MCF 10A (cell line): ENCODE results near the gene HECTD1. TPM values are rescaled to one million over a fixed set of nuclear protein-coding genes. Genes with fewer than 3 reads are reported as not detected.
"Not testable (repeated sequence)": the region's sequence is repeated elsewhere in the genome, so short reads cannot be mapped to it uniquely, and the experiment has no call there.

Source experiments
- BruUV-seq: library from RNA; stranded (reverse); fragments of 400-500 nt; replicated peaks from 2 replicates; lab custom pipeline; 2021; lab: Mats Ljungman, UMichigan
- CTCF ChIA-PET: fragments of 300-600 bp; sonication (Branson Sonifier 250); formaldehyde crosslinking; extraction: SDS; loops from one replicate; lab custom pipeline; 2021; ENCODE audit warnings: antibody characterized with exemption, inconsistent platforms; lab: Yijun Ruan, JAX
- POLR2A ChIA-PET: fragments of 300-600, 350-650 bp; sonication (Branson Sonifier 250); formaldehyde crosslinking; extraction: SDS; loops from one replicate; lab custom pipeline; 2020; ENCODE audit warnings: antibody characterized with exemption, inconsistent platforms; lab: Yijun Ruan, JAX
- DNase-seq: peaks from one replicate; pipeline ENCODE4 v3.0.0-alpha.2; 2018; ENCODE audit not compliant: unreplicated experiment
- H3K27ac Mint-ChIP-seq: one replicate; pipeline ENCODE4 v1.8.0; 2022; ENCODE audit warnings: mild to moderate bottlenecking, low read depth, mixed read lengths; ENCODE audit not compliant: unreplicated experiment
- H3K27me3 Mint-ChIP-seq: one replicate; pipeline ENCODE4 v1.8.0; 2022; ENCODE audit warnings: mixed read lengths; ENCODE audit not compliant: insufficient read depth, unreplicated experiment
- H3K36me3 Mint-ChIP-seq: one replicate; pipeline ENCODE4 v1.8.0; 2022; ENCODE audit warnings: mild to moderate bottlenecking, moderate library complexity, mixed read lengths; ENCODE audit not compliant: insufficient read depth, unreplicated experiment
- H3K4me1 Mint-ChIP-seq: one replicate; pipeline ENCODE4 v1.8.0; 2022; ENCODE audit warnings: mixed read lengths; ENCODE audit not compliant: insufficient read depth, unreplicated experiment
- H3K4me3 Mint-ChIP-seq: one replicate; pipeline ENCODE4 v1.8.0; 2022; ENCODE audit warnings: mild to moderate bottlenecking, moderate library complexity, mixed read lengths; ENCODE audit not compliant: unreplicated experiment
- H3K9me3 Mint-ChIP-seq: one replicate; pipeline ENCODE4 v1.8.0; 2022; ENCODE audit warnings: mixed read lengths; ENCODE audit not compliant: unreplicated experiment
- intact Hi-C: fragments of 100-400 bp; cut with micrococcal nuclease; formaldehyde crosslinking; loops from 2 replicates; pipeline ENCODE4 v1.14.1; 2022
- total RNA-seq: library from RNA; stranded (reverse); gene quantifications from 2 replicates; pipeline ENCODE4 v1.2.3, GENCODE V29; 2022
- TF ChIP-seq, protein P1 (sequence below): fragments of 200-600 bp; IDR thresholded peaks from one replicate; pipeline ENCODE4 v1.8.0; 2022; ENCODE audit warnings: antibody characterized with exemption, mild to moderate bottlenecking; ENCODE audit not compliant: unreplicated experiment

HECTD1 gene
- total RNA-seq, 1 experiment from 2014 or later, result 122 TPM

DNA sequence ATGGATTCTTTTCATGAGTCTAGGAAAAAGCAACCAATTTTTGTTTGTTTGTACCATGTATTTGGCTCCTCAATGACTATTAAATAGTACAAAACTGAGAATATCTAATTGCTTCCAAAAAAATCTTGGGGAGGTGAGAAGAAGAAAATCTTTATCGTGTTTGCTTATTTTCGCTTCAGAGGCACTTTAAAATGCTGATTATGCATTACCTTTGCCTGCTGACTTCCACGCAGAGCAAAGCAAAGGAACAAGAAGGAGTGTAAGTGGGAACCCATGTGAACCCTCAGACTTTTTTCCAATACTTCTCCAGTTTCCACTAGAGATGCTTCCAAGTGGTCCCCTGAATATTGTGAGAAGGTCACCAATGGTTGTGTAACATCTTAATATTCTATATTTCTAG lies 138.2 kb downstream of the HECTD1 start:
- ChIA-PET POLR2A (no interaction called here), CTCF (interaction anchor here (0.6 kb wide), 1 partner anchor 20 kb away, joined by 4 read pairs; no protein-coding TSS in a partner anchor)
- H3K4me3 Mint-ChIP-seq, result no peak overlapping the region
- no TSS peak for BruUV-seq
- TF ChIP-seq, protein P1, sequence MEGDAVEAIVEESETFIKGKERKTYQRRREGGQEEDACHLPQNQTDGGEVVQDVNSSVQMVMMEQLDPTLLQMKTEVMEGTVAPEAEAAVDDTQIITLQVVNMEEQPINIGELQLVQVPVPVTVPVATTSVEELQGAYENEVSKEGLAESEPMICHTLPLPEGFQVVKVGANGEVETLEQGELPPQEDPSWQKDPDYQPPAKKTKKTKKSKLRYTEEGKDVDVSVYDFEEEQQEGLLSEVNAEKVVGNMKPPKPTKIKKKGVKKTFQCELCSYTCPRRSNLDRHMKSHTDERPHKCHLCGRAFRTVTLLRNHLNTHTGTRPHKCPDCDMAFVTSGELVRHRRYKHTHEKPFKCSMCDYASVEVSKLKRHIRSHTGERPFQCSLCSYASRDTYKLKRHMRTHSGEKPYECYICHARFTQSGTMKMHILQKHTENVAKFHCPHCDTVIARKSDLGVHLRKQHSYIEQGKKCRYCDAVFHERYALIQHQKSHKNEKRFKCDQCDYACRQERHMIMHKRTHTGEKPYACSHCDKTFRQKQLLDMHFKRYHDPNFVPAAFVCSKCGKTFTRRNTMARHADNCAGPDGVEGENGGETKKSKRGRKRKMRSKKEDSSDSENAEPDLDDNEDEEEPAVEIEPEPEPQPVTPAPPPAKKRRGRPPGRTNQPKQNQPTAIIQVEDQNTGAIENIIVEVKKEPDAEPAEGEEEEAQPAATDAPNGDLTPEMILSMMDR, result no peak
- no peaks in the 10 kb centered on the region for H3K4me1 Mint-ChIP-seq
- peaks cover 11% of the 10 kb centered on the region for H3K36me3 Mint-ChIP-seq
- no peaks in the 10 kb centered on the region for H3K9me3 Mint-ChIP-seq
- intact Hi-C loops, result no loop called here
- no peak overlapping the region for H3K27ac Mint-ChIP-seq
- no peaks in the 10 kb centered on the region for H3K27me3 Mint-ChIP-seq
- no peak for DNase-seq

DNA sequence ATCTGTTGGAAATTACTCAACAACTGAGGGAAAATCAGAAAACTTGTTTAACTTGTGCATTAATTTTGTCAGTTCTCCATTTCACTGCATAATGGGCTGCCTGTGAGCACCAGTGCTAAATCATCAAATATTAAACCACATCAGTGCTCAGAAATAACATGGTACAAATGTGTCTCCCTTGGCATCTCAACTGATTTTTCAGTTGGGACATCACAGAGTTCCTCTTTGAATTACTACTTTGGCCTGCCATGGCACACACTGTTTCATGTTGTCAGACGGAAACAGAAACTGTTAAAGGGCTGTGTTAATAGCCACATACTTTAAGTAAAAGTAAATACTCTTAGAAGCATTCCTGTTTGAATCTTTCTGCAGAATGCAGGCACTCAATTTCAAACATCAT lies 139.4 kb downstream of the HECTD1 start:
- BruUV-seq, result no TSS peak

DNA sequence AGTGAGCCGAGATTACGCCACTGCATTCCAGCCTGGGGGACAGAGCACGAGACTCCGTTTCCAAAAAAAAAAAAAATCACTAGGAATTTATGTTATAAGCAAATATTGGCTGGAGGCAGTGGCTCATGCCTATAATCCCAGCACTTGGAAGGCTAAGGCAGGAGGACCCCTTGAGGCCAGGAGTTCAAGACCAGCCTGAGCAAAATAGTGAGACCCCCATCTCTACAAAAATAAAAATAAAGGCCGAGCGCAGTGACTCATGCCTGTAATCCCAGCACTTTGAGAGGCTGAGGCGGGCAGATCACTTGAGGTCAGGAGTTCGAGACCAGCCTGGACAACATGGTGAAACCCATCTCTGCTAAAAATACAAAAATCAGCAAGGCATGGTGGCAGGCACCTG lies 144.7 kb downstream of the HECTD1 start:
- intact Hi-C loops, H3K27me3 Mint-ChIP-seq, BruUV-seq, H3K9me3 Mint-ChIP-seq, POLR2A ChIA-PET, DNase-seq, H3K36me3 Mint-ChIP-seq, H3K4me3 Mint-ChIP-seq, H3K27ac Mint-ChIP-seq: not testable (repeated sequence)
- H3K4me1 Mint-ChIP-seq, result peaks cover 18% of the 10 kb centered on the region
- CTCF ChIA-PET, result interaction anchor here (0.7 kb wide), 1 partner anchor 70 kb away, joined by 3 read pairs; no protein-coding TSS in a partner anchor

More for the DNA sequence above, 139.4 kb downstream of the HECTD1 start:
- intact Hi-C loops, result no loop called here
- DNase-seq, result no peak
- Mint-ChIP-seq H3K36me3 (peaks cover 11% of the 10 kb centered on the region), H3K9me3 (no peaks in the 10 kb centered on the region), H3K27ac (no peak overlapping the region), H3K27me3 (no peaks in the 10 kb centered on the region), H3K4me3 (no peak overlapping the region), H3K4me1 (no peaks in the 10 kb centered on the region)
- POLR2A ChIA-PET, result interaction anchor here (0.6 to 0.9 kb wide), 2 partner anchors 12 to 1274 kb away, joined by 3 to 4 read pairs; no protein-coding TSS in a partner anchor
- TF ChIP-seq, protein P1, result no peak
- CTCF ChIA-PET, result interaction anchor here (0.7 to 1.4 kb wide), 4 partner anchors 12 to 88 kb away, joined by 3 to 4 read pairs (median 4); no protein-coding TSS in a partner anchor

DNA sequence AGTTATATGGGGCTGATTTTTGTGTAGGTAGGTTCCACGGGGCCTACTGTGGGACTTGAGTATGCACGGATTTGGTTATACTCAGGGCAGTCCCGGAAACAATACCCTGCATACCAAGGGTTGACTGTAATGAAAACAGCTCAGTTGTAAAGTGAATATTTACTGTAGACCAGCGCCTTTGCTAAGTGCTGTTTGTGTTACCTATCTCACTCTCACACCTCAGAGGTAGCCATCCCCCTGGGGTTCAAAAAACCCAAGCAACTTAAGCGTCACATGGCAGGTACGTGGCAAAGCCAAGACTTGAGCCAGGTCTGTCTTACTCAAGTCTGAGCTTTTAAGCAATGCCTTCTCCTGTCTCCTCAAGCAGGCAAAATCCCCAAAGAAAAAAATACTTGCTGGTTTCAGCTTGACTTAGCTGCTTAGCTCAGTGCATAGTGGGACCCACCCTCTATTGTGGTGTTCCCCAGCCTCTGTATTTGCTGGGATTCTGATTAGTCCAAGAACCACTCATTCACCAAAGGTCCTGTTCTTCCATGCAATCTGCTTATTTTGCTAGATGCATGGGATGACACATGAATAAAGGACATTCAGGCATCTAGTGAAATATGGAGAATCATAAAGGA lies 147.2 kb downstream of the HECTD1 start:
- Mint-ChIP-seq H3K36me3 (peaks cover 4% of the 10 kb centered on the region), H3K27ac (peak overlapping the region; percentile 39)

More for the DNA sequence above, 147.2 kb downstream of the HECTD1 start:
- Mint-ChIP-seq H3K4me3 (no peak overlapping the region), H3K27me3 (no peaks in the 10 kb centered on the region), H3K4me1 (peaks cover 26% of the 10 kb centered on the region), H3K9me3 (no peaks in the 10 kb centered on the region)
- DNase-seq, result no peak
- POLR2A ChIA-PET, result interaction anchor here (0.6 to 8.9 kb wide), 9 partner anchors 10 to 80 kb away, joined by 3 to 128 read pairs (median 3); partner anchors contain the start of genes AP4S1 and STRN3
- BruUV-seq, result no TSS peak
- CTCF ChIA-PET, result interaction anchor here (0.7 to 2.9 kb wide), 6 partner anchors 10 to 83 kb away, joined by 3 to 14 read pairs (median 9); no protein-coding TSS in a partner anchor
- intact Hi-C loops, result no loop called here
- TF ChIP-seq, protein P1, result no peak
